K562 (cell line): ENCODE measurements around the gene DNAJC6. TPM values are rescaled to one million over a fixed set of nuclear protein-coding genes. Genes with fewer than 3 reads are reported as not detected.

Experiments used
- BRD9 ChIP-seq: fragments of 450-650 bp; IDR thresholded peaks from 2 replicates; pipeline ENCODE4 v1.6.1; 2018; ENCODE audit warnings: low read depth; ENCODE audit not compliant: partially characterized antibody
- CREM ChIP-seq: IDR thresholded peaks from 2 replicates; pipeline ENCODE4 v1.6.1; 2014; ENCODE audit warnings: antibody characterized with exemption, low read depth
- CTCFL ChIP-seq: IDR thresholded peaks from 2 replicates; pipeline ENCODE4 v1.6.1; 2011; ENCODE audit warnings: borderline replicate concordance, low read depth, mild to moderate bottlenecking, moderate library complexity, low read length; ENCODE audit not compliant: insufficient read depth, poor library complexity, severe bottlenecking
- EHMT2 ChIP-seq: fragments of 450-650 bp; IDR thresholded peaks from 2 replicates; pipeline ENCODE4 v1.6.1; 2018; ENCODE audit warnings: antibody characterized with exemption
- ETS1 ChIP-seq: conservative IDR thresholded peaks from 2 replicates; pipeline ENCODE4 v1.6.1; 2011; ENCODE audit warnings: low read depth, mild to moderate bottlenecking, low read length; ENCODE audit not compliant: control insufficient read depth
- FOXM1 ChIP-seq, 2 experiments: fragments of 450-650 bp in 1 of 2; sonication (generic) in 1 of 2; formaldehyde crosslinking in 1 of 2; IDR thresholded peaks; 2 replicates each; pipeline versions ENCODE4 v1.6.1 to v1.9.0; 2017 to 2022; ENCODE audit warnings: low read depth in 2 of 2, mild to moderate bottlenecking in 2 of 2, missing genetic modification reagents in 1 of 2, moderate library complexity in 1 of 2
- GATAD2A ChIP-seq: fragments of 450-650 bp; IDR thresholded peaks from 2 replicates; pipeline ENCODE4 v1.6.1; 2017
- KLF16 ChIP-seq: IDR thresholded peaks from 2 replicates; pipeline ENCODE4 v1.6.1; 2016; ENCODE audit warnings: antibody characterized with exemption
- MBD2 ChIP-seq: sonication (generic); IDR thresholded peaks from 2 replicates; pipeline ENCODE4 v1.6.1; 2016; ENCODE audit warnings: low read depth, borderline replicate concordance
- NCOA4 ChIP-seq: fragments of 450-650 bp; IDR thresholded peaks from 2 replicates; pipeline ENCODE4 v1.6.1; 2018; ENCODE audit warnings: mild to moderate bottlenecking; ENCODE audit not compliant: partially characterized antibody
- PURB ChIP-seq: sonication (generic); formaldehyde crosslinking; IDR thresholded peaks from 2 replicates; pipeline ENCODE4 v1.9.0; 2021; ENCODE audit warnings: low read depth, mild to moderate bottlenecking, missing genetic modification reagents
- RCOR1 ChIP-seq, 2 experiments: IDR thresholded peaks; 2 replicates each; pipeline ENCODE4 v1.6.1; 2012; ENCODE audit warnings: low read depth in 2 of 2, low read length in 2 of 2, borderline replicate concordance in 1 of 2, improper control_type of control experiment in 1 of 2
- SOX6 ChIP-seq: fragments of 450-650 bp; IDR thresholded peaks from 2 replicates; pipeline ENCODE4 v1.6.1; 2014; ENCODE audit warnings: mild to moderate bottlenecking
- TOE1 ChIP-seq, 2 experiments: fragments of 450-650 bp in 1 of 2; sonication (generic) in 1 of 2; formaldehyde crosslinking in 1 of 2; IDR thresholded peaks; 2 replicates each; pipeline versions ENCODE4 v1.7.1 to v1.8.0; 2016 to 2022; ENCODE audit warnings: borderline replicate concordance in 2 of 2, mild to moderate bottlenecking in 2 of 2, antibody characterized with exemption in 1 of 2, inconsistent platforms in 1 of 2, low read depth in 1 of 2, missing genetic modification reagents in 1 of 2, moderate library complexity in 1 of 2
- TRIM24 ChIP-seq, 2 experiments: fragments of 450-650 bp; IDR thresholded peaks; 2 replicates each; pipeline ENCODE4 v1.6.1; 2016
- VEZF1 ChIP-seq: fragments of 200-800 bp; sonication (Bioruptor generic); IDR thresholded peaks from 2 replicates; pipeline ENCODE4 v1.6.1; 2017; ENCODE audit warnings: missing genetic modification characterization, missing compliant biosample characterization
- ZNF696 ChIP-seq: fragments of 250-450 bp; sonication (Bioruptor Pico); conservative IDR thresholded peaks from 2 replicates; pipeline ENCODE4 v1.4.0; 2020; ENCODE audit warnings: mild to moderate bottlenecking, moderate library complexity
- ZZZ3 ChIP-seq: fragments of 450-650 bp; IDR thresholded peaks from 2 replicates; pipeline ENCODE4 v1.6.1; 2016; ENCODE audit warnings: antibody characterized with exemption, mild to moderate bottlenecking, moderate library complexity
- polyA plus RNA-seq, 8 experiments: library from polyadenylated mRNA; depleted of rRNA in 4 of 8; stranded (reverse) in 5 of 8; unstranded in 3 of 8; fragments of >200 nt; fragmentation: Nextera tagmentation in 2 of 8; fragmentation: Illumina TruSeq in 1 of 8; extraction: Ambion mirVana in 2 of 8; extraction: Trizol in 1 of 8; gene quantifications; 2 replicates each; pipeline versions ENCODE4 v1.2.1 to v1.2.3, GENCODE V29; 2011 to 2014; ENCODE audit warnings: inconsistent platforms in 1 of 8, missing spikeins in 1 of 8
- total RNA-seq, 7 experiments: library from RNA; depleted of rRNA in 6 of 7; stranded (reverse); fragments of >200 nt in 6 of 7; fragmentation: Illumina TruSeq in 2 of 7; extraction: Trizol in 2 of 7; gene quantifications; 2 replicates each; pipeline versions ENCODE4 v1.2.1 to v1.2.3, GENCODE V29; 2011 to 2021; ENCODE audit warnings: low replicate concordance in 1 of 7
- TF ChIP-seq, protein P1 (sequence below), 3 experiments: fragments of 200-800 bp in 1 of 3; sonication (Bioruptor generic) in 1 of 3; sonication (generic) in 1 of 3; formaldehyde crosslinking in 1 of 3; IDR thresholded peaks; 2 replicates each; pipeline versions ENCODE4 v1.6.1 to v1.8.0; 2016 to 2022; ENCODE audit warnings: mild to moderate bottlenecking in 2 of 3, missing compliant biosample characterization in 2 of 3, missing genetic modification characterization in 2 of 3, missing genetic modification reagents in 1 of 3

The DNAJC6 gene
- total and polyA plus RNA-seq, 9 of the 15 experiments (the other 6 are each of a cell fraction or from before 2014, with no cell fraction given) = 6.7 to 78.7 (median 28.0) TPM

DNA sequence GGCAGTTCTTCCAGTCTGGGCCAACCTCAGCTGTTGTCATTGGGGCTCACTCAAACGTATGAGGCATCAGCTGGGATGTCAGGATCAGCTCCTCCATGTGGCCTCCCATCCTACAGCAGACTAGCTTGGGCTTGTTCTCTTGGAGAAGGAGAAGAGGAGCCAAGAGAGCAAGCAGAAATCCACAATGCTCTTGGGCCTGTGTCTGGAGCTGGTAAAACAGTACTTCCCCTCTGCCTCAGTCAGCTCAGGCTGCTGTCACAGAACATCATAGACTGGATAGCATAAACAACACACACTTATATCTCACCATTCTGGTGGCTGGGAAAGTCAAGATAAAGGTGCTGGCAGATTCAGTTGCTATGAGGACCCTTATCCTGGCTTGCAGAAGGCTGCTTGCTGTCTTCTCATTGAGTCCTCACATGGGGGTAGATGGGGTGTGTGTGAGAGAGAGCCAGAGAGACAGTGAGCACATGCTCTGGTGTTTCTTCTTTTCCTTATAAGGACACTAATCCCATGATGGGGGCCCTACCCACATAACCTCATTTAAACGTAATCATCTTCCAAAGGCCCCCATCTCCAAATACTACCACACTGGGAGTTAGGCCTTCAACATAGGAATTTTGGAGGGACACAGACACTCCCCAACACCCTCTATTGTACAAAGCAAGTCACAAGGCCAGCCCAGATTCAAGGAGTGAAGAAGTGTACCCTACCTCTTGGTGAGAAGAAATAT lies 16.3 kb upstream of the DNAJC6 start (continued):
- TF ChIP-seq VEZF1 (CRISPR knock-in tag) (peak; percentile 87), EHMT2 (peak; percentile 84; the same call in 1 of the 2 replicates), BRD9 (peak; percentile 81), PURB (CRISPR knock-in tag) (no peak), SOX6 (peak; percentile 97), RCOR1 (IDR thresholded peaks at IDR 0.05; ENCODE audit: borderline replicate concordance in 1 of 2, low read depth in 2 of 2, low read length in 2 of 2) (peak; percentile 87 to 95; a peak in 3 of 4 replicates), MBD2 (peak; percentile 89), TRIM24 (IDR thresholded peaks at IDR 0.05) (peak; percentile 97), CREM (peak; percentile 87), ETS1 (peak; percentile 89; the same call in 1 of the 2 replicates), TOE1 (IDR thresholded peaks at IDR 0.05; ENCODE audit: borderline replicate concordance) (0 out of 2 replicates have a peak, but pooled peaks have one; percentile 65), TOE1 (CRISPR knock-in tag; IDR thresholded peaks at IDR 0.05; ENCODE audit: borderline replicate concordance, low read depth) (no peak), GATAD2A (peak; percentile 69; the same call in 1 of the 2 replicates), ZZZ3 (no peak), CTCFL (no peak), NCOA4 (peak; percentile 79), KLF16 (peak; percentile 98), ZNF696 (CRISPR knock-in tag) (no peak), FOXM1 (IDR thresholded peaks at IDR 0.05; ENCODE audit: low read depth) (peak; percentile 97), FOXM1 (CRISPR knock-in tag; IDR thresholded peaks at IDR 0.05; ENCODE audit: low read depth) (no peak)
- TF ChIP-seq, protein P1, sequence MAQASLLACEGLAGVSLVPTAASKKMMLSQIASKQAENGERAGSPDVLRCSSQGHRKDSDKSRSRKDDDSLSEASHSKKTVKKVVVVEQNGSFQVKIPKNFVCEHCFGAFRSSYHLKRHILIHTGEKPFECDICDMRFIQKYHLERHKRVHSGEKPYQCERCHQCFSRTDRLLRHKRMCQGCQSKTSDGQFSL (CRISPR knock-in tag; IDR thresholded peaks at IDR 0.05) = no peak
- TF ChIP-seq, protein P1 (tag; IDR thresholded peaks at IDR 0.05) = no peak
